ENCODE results near the gene PRKCE.

DNA sequence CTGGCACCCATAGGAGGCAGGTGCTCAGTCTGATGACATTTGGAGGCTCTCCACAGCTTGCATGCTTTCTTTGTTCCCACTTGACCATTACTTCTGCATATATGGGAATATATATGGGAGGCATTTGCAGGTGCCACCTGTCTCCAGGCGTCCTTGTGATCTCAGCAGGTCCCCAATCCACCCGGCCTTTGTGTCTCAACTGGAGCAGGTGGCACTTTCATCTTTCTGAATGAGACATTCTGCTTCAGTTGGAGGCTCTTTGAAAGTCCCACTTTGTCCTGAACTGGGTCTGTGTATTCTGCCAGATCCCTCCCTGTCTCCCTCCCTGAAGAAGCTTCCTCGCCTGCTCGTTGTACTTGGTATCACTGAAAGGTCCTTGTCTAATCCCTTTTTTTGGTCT, 327.6 kb downstream of the PRKCE start:
- TF ChIP-seq, protein P1, sequence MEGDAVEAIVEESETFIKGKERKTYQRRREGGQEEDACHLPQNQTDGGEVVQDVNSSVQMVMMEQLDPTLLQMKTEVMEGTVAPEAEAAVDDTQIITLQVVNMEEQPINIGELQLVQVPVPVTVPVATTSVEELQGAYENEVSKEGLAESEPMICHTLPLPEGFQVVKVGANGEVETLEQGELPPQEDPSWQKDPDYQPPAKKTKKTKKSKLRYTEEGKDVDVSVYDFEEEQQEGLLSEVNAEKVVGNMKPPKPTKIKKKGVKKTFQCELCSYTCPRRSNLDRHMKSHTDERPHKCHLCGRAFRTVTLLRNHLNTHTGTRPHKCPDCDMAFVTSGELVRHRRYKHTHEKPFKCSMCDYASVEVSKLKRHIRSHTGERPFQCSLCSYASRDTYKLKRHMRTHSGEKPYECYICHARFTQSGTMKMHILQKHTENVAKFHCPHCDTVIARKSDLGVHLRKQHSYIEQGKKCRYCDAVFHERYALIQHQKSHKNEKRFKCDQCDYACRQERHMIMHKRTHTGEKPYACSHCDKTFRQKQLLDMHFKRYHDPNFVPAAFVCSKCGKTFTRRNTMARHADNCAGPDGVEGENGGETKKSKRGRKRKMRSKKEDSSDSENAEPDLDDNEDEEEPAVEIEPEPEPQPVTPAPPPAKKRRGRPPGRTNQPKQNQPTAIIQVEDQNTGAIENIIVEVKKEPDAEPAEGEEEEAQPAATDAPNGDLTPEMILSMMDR (IDR thresholded peaks at IDR 0.05) = no peak
- TF ChIP-seq POLR2A (IDR thresholded peaks at IDR 0.05) = no peak
